ENCODE data around the gene IL4R. TPM values are rescaled to one million over a fixed set of nuclear protein-coding genes. Genes with fewer than 3 reads are reported as not detected.
"Not testable (repeated sequence)": the region's sequence is repeated elsewhere in the genome, so short reads cannot be mapped to it uniquely, and the experiment has no call there.

The IL4R gene
- total RNA-seq, 1 experiment from 2014 or later, result 12.0 TPM

- H3K4me2 ChIP-seq (ENCODE audit: low read depth, low read length, poor library complexity, severe bottlenecking), result no peak overlapping the region
- no peak overlapping the region for H3K27ac ChIP-seq (ENCODE audit: low read length)
- no peaks in the 10 kb centered on the region for H3K9me3 ChIP-seq (ENCODE audit: low read length)
- no peak overlapping the region for H3K9ac ChIP-seq (ENCODE audit: low read length)
- H3K4me3 ChIP-seq (ENCODE audit: low read length), result no peak overlapping the region
- DNase-seq, result no peak
- no peaks in the 10 kb centered on the region for H3K36me3 ChIP-seq (ENCODE audit: insufficient read depth, low read length)
- H3K4me1 ChIP-seq (ENCODE audit: low read length), result no peaks in the 10 kb centered on the region
- 0 out of 2 replicates have a peak, but pooled peaks cover 4% of the 10 kb centered on the region for H4K20me1 ChIP-seq (ENCODE audit: insufficient read depth, low read depth, low read length)
- H3K27me3 ChIP-seq (ENCODE audit: low read length), result no peaks in the 10 kb centered on the region
- no peaks in the 10 kb centered on the region for H3K79me2 ChIP-seq (ENCODE audit: low read length)
- H2AFZ ChIP-seq (ENCODE audit: low read length), result no peak overlapping the region
- H3K9me2 ChIP-seq (replicated peaks; ENCODE audit: insufficient read depth, low read length), result no peaks in the 10 kb centered on the region
These were observed 12.5 kb downstream of the IL4R start for GRCh38 chr16:27326251-27326650.

GRCh38 chr16:27326738-27327585 lies 13.2 kb downstream of the IL4R start:
- H4K20me1 ChIP-seq (ENCODE audit: insufficient read depth, low read depth, low read length), result 0 out of 2 replicates have a peak, but pooled peaks cover 4% of the 10 kb centered on the region
- H3K4me3 ChIP-seq (ENCODE audit: low read length), result no peak overlapping the region
- no peak for DNase-seq
- H3K4me1 ChIP-seq (ENCODE audit: low read length), result no peaks in the 10 kb centered on the region
- no peak overlapping the region for H3K9ac ChIP-seq (ENCODE audit: low read length)
- no peaks in the 10 kb centered on the region for H3K9me2 ChIP-seq (replicated peaks; ENCODE audit: insufficient read depth, low read length)
- H3K9me3 ChIP-seq (ENCODE audit: low read length), result no peaks in the 10 kb centered on the region
- H3K27me3 ChIP-seq (ENCODE audit: low read length), result no peaks in the 10 kb centered on the region
- no peak overlapping the region for H3K4me2 ChIP-seq (ENCODE audit: low read depth, low read length, poor library complexity, severe bottlenecking)
- H3K79me2 ChIP-seq (ENCODE audit: low read length), result no peaks in the 10 kb centered on the region
- H3K36me3 ChIP-seq (ENCODE audit: insufficient read depth, low read length), result no peaks in the 10 kb centered on the region
- H3K27ac ChIP-seq (ENCODE audit: low read length), result no peak overlapping the region
- no peak overlapping the region for H2AFZ ChIP-seq (ENCODE audit: low read length)

- DNase-seq, result no peak
- Histone ChIP-seq H3K9me2 (replicated peaks; ENCODE audit: insufficient read depth, low read length) (no peaks in the 10 kb centered on the region), H2AFZ (ENCODE audit: low read length) (no peak overlapping the region), H3K4me1 (ENCODE audit: low read length) (no peaks in the 10 kb centered on the region), H3K27ac (ENCODE audit: low read length) (no peak overlapping the region), H3K36me3 (ENCODE audit: insufficient read depth, low read length) (no peaks in the 10 kb centered on the region), H3K9ac (ENCODE audit: low read length) (no peak overlapping the region), H3K4me3 (ENCODE audit: low read length) (no peak overlapping the region), H3K4me2 (ENCODE audit: low read depth, low read length, poor library complexity, severe bottlenecking) (no peak overlapping the region), H3K9me3 (ENCODE audit: low read length) (no peaks in the 10 kb centered on the region), H3K79me2 (ENCODE audit: low read length) (no peaks in the 10 kb centered on the region), H4K20me1 (ENCODE audit: insufficient read depth, low read depth, low read length) (0 out of 2 replicates have a peak, but pooled peaks cover 4% of the 10 kb centered on the region), H3K27me3 (ENCODE audit: low read length) (no peaks in the 10 kb centered on the region)
These were observed 13.8 kb downstream of the IL4R start for GRCh38 chr16:27327586-27327915.

- no peak overlapping the region for H3K4me3 ChIP-seq (ENCODE audit: low read length)
- no peaks in the 10 kb centered on the region for H3K9me2 ChIP-seq (replicated peaks; ENCODE audit: insufficient read depth, low read length)
- H2AFZ ChIP-seq (ENCODE audit: low read length), result no peak overlapping the region
- no peak for DNase-seq
- no peak overlapping the region for H3K27ac ChIP-seq (ENCODE audit: low read length)
- no peaks in the 10 kb centered on the region for H4K20me1 ChIP-seq (ENCODE audit: insufficient read depth, low read depth, low read length)
- no peaks in the 10 kb centered on the region for H3K27me3 ChIP-seq (ENCODE audit: low read length)
- H3K36me3 ChIP-seq (ENCODE audit: insufficient read depth, low read length), result no peaks in the 10 kb centered on the region
- H3K9ac ChIP-seq (ENCODE audit: low read length), result no peak overlapping the region
- H3K79me2 ChIP-seq (ENCODE audit: low read length), result no peaks in the 10 kb centered on the region
- no peaks in the 10 kb centered on the region for H3K9me3 ChIP-seq (ENCODE audit: low read length)
- no peaks in the 10 kb centered on the region for H3K4me1 ChIP-seq (ENCODE audit: low read length)
- no peak overlapping the region for H3K4me2 ChIP-seq (ENCODE audit: low read depth, low read length, poor library complexity, severe bottlenecking)
These were observed 15.2 kb downstream of the IL4R start for GRCh38 chr16:27328937-27329336.

- not testable (repeated sequence) for H3K9ac ChIP-seq (ENCODE audit: low read length); H3K36me3 ChIP-seq (ENCODE audit: insufficient read depth, low read length); H3K4me3 ChIP-seq (ENCODE audit: low read length); H3K27me3 ChIP-seq (ENCODE audit: low read length); H4K20me1 ChIP-seq (ENCODE audit: insufficient read depth, low read depth, low read length); H3K27ac ChIP-seq (ENCODE audit: low read length); H3K79me2 ChIP-seq (ENCODE audit: low read length); H3K9me3 ChIP-seq (ENCODE audit: low read length); DNase-seq; H3K4me2 ChIP-seq (ENCODE audit: low read depth, low read length, poor library complexity, severe bottlenecking); H3K9me2 ChIP-seq (replicated peaks; ENCODE audit: insufficient read depth, low read length); H2AFZ ChIP-seq (ENCODE audit: low read length); H3K4me1 ChIP-seq (ENCODE audit: low read length)
These were observed 15.8 kb downstream of the IL4R start for GRCh38 chr16:27329376-27330079.

- DNase-seq, result no peak
- no peaks in the 10 kb centered on the region for H3K79me2 ChIP-seq (ENCODE audit: low read length)
- H2AFZ ChIP-seq (ENCODE audit: low read length), result no peak overlapping the region
- no peaks in the 10 kb centered on the region for H3K9me3 ChIP-seq (ENCODE audit: low read length)
- H3K36me3 ChIP-seq (ENCODE audit: insufficient read depth, low read length), result no peaks in the 10 kb centered on the region
- H3K4me2 ChIP-seq (ENCODE audit: low read depth, low read length, poor library complexity, severe bottlenecking), result no peak overlapping the region
- no peak overlapping the region for H3K27ac ChIP-seq (ENCODE audit: low read length)
- H3K9ac ChIP-seq (ENCODE audit: low read length), result no peak overlapping the region
- H3K9me2 ChIP-seq (replicated peaks; ENCODE audit: insufficient read depth, low read length), result no peaks in the 10 kb centered on the region
- H4K20me1 ChIP-seq (ENCODE audit: insufficient read depth, low read depth, low read length), result no peaks in the 10 kb centered on the region
- H3K4me1 ChIP-seq (ENCODE audit: low read length), result no peaks in the 10 kb centered on the region
- H3K4me3 ChIP-seq (ENCODE audit: low read length), result no peak overlapping the region
- H3K27me3 ChIP-seq (ENCODE audit: low read length), result no peaks in the 10 kb centered on the region
These were observed 16.8 kb downstream of the IL4R start for GRCh38 chr16:27330542-27330941.

- Histone ChIP-seq H3K36me3 (ENCODE audit: insufficient read depth, low read length) (no peaks in the 10 kb centered on the region), H3K4me2 (ENCODE audit: low read depth, low read length, poor library complexity, severe bottlenecking) (no peak overlapping the region), H3K9me3 (ENCODE audit: low read length) (no peaks in the 10 kb centered on the region), H3K4me3 (ENCODE audit: low read length) (no peak overlapping the region), H3K27me3 (ENCODE audit: low read length) (no peaks in the 10 kb centered on the region), H3K9me2 (replicated peaks; ENCODE audit: insufficient read depth, low read length) (no peaks in the 10 kb centered on the region), H2AFZ (ENCODE audit: low read length) (no peak overlapping the region), H4K20me1 (ENCODE audit: insufficient read depth, low read depth, low read length) (no peaks in the 10 kb centered on the region), H3K4me1 (ENCODE audit: low read length) (no peaks in the 10 kb centered on the region), H3K9ac (ENCODE audit: low read length) (no peak overlapping the region), H3K27ac (ENCODE audit: low read length) (no peak overlapping the region), H3K79me2 (ENCODE audit: low read length) (no peaks in the 10 kb centered on the region)
- DNase-seq, result no peak
These were observed 18.3 kb downstream of the IL4R start for GRCh38 chr16:27332105-27332504.

GRCh38 chr16:27333104-27333503 lies 19.3 kb downstream of the IL4R start:
- H3K36me3 ChIP-seq (ENCODE audit: insufficient read depth, low read length), result no peaks in the 10 kb centered on the region
- H3K4me1 ChIP-seq (ENCODE audit: low read length), result no peaks in the 10 kb centered on the region
- DNase-seq, result no peak
- H3K4me3 ChIP-seq (ENCODE audit: low read length), result no peak overlapping the region
- no peaks in the 10 kb centered on the region for H3K9me3 ChIP-seq (ENCODE audit: low read length)
- H3K27me3 ChIP-seq (ENCODE audit: low read length), result no peaks in the 10 kb centered on the region
- H3K79me2 ChIP-seq (ENCODE audit: low read length), result no peaks in the 10 kb centered on the region
- H4K20me1 ChIP-seq (ENCODE audit: insufficient read depth, low read depth, low read length), result no peaks in the 10 kb centered on the region
- H3K9ac ChIP-seq (ENCODE audit: low read length), result no peak overlapping the region
- no peak overlapping the region for H2AFZ ChIP-seq (ENCODE audit: low read length)
- H3K9me2 ChIP-seq (replicated peaks; ENCODE audit: insufficient read depth, low read length), result no peaks in the 10 kb centered on the region
- H3K4me2 ChIP-seq (ENCODE audit: low read depth, low read length, poor library complexity, severe bottlenecking), result no peak overlapping the region
- H3K27ac ChIP-seq (ENCODE audit: low read length), result no peak overlapping the region
